ENCODE measurements around the gene RAPGEF2. TPM values are rescaled to one million over a fixed set of nuclear protein-coding genes. Genes with fewer than 3 reads are reported as not detected.
"Not testable (repeated sequence)": the region's sequence is repeated elsewhere in the genome, so short reads cannot be mapped to it uniquely, and the experiment has no call there.

The RAPGEF2 gene
- total RNA-seq, 1 donor from 2014 or later = 15.3 TPM

- intact Hi-C loops (cut with micrococcal nuclease) = no loop called here
Measured at GRCh38 chr4:159097144-159097543, 5.7 kb upstream of the RAPGEF2 start.

GRCh38 chr4:159097785-159098184 lies 5.1 kb upstream of the RAPGEF2 start:
- intact Hi-C loops (cut with micrococcal nuclease) = no loop called here

DNA sequence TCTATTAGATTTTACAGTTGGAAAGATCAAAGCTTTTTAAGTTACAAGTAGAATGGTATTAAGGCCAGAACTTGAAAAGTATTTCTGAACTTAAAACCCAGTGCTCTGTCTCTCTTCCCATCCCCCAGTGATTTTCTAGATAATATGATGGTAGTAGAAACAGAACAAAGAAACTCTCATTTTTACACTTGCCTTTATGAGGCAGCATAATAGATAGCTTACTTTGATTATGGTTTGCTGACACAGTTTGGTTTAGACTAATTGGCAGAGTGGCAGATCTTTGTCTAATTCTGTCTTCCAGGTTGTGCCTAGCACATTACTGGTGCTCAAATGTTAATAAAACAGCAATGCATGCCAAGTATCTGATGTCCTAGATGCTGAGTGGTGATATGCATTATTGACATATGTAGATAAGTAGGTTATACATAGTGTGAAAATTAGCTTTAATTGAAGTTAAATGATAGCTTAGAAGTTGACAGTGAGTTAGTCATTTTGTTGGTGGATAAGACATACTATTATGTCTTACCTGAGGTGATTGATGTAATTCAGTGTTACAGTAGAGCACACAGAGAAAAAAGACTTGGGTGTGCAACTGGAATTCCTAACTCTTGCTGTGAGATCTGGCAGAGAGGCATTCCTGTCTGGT lies 4.3 kb upstream of the RAPGEF2 start:
- intact Hi-C loops (cut with micrococcal nuclease) = no loop called here

- intact Hi-C loops (cut with micrococcal nuclease) = loop anchor here (2.0 kb wide), 5 partner anchors 17 to 379 kb away; partner anchors contain the start of genes FNIP2 and PPID
Measured at GRCh38 chr4:159101988-159102621, 774 bp upstream of the RAPGEF2 start.

DNA sequence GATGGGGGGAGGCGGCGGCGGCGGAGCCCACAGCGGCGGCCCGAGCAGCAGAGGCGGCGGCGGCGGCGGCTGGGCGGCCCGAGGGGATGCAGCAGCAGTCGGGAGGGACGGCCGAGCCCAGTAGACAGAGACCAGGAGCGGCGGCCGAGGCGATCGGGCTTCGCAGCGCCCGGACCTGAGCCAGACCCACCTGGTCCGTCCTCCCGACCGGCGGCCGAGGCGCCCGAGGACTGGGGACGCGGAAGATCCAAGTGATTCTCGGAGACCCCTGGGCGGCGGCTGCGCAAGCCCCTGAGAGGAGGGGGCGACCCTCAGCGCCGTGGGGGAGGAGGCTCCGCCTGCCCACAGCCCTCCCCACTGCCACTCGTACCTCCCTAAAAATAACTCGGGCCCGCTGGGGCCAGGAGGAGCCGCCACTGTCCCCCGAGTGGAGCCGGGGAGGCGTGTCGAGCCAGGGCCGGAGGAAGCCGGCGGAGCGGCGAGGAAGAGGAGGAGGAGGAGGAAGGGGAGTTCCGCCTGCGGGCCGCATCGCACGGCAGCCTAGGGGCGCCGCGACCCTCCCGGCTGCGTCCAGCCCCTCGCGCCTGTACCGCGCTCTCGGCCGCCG lies 608 bp downstream of the RAPGEF2 start:
- intact Hi-C loops (cut with micrococcal nuclease) = loop anchor here (1.0 to 2.0 kb wide), 6 partner anchors 15 to 431 kb away; partner anchors contain the start of genes ETFDH, FNIP2 and PPID

GRCh38 chr4:159104694-159105414 lies 2.0 kb downstream of the RAPGEF2 start:
- intact Hi-C loops (cut with micrococcal nuclease) = loop anchor here (2.0 kb wide), 1 partner anchor 70 kb away; no protein-coding TSS in a partner anchor

DNA sequence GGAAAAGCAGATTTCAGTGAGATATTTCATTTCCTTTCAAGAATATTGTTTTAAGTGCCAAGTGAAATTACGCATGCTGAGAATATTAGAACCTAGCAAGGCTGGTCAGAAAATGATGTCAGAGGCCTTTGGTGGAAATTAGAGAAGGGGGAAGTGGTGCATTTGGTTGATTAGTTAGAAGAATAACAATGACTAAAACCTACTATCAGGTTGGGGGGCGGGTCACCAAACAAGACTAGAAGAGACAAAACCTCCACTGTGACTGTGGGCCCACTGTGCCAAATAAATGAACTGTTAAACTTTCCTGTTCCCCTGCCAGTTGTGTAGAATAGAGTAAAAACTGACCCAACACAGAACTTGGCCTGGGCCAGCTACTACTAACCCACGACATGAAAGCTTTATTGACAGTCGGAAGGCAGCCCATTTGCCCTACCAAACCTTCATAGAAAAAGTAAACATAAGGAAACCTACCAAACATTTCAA lies 2.9 kb downstream of the RAPGEF2 start:
- intact Hi-C loops (cut with micrococcal nuclease) = loop anchor here (2.0 kb wide), 1 partner anchor 69 kb away; no protein-coding TSS in a partner anchor

- intact Hi-C loops (cut with micrococcal nuclease) = no loop called here
Measured at GRCh38 chr4:159106636-159107035, 3.8 kb downstream of the RAPGEF2 start.

DNA sequence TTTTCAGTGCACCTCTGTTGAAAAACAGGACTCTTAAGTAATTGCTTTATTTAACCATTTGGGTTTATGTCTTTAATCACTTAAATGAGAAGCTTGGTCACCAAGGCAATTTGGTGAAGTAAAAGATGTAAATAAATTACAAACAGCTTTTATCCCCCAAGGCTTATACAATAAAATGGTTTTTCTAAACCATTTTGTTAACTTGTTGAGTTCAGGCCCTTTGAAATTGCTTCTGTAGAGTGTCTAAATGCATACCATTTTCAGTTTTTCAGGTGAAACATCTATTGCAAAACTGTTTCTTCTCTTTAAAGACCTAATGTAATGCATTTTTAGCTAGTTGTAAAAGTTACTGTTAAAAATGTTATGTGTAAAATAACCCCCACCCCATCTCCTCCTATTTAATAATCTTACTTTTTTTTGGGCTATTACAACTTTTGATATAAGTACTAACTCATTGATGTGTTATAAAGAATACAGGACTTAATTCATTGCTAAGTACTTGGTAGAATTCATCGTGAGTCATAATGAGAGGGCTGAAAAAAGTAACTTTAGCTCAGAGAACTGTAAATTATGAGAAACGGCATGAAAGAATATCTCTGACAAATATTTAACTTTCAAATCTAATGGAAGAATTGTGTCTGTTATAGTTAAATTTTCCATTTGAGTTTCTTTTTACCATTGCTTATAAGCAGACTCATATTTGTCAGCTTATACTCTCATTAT lies 4.5 kb downstream of the RAPGEF2 start:
- intact Hi-C loops (cut with micrococcal nuclease) = no loop called here

- intact Hi-C loops (cut with micrococcal nuclease) = no loop called here
Measured at GRCh38 chr4:159108124-159108523, 5.2 kb downstream of the RAPGEF2 start.

DNA sequence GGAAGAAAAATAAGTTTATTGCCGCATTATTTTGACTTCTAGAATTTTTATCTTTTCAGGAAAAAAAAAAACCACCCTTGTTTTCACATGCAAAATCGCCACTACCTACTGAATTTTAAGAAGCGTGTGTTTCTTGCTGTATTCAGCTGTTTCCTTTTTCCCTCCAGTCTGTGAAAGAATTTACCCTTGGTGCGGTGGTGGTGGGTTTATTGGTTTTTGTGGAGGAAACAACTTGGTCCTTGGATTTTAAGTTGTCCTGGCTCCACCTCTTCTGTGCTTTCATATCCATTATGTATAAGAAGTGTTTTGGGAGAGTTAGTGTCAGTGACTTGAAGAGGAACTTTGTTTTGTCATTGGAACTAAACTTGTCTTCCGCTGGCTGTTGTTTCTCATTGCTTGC lies 8.1 kb downstream of the RAPGEF2 start:
- intact Hi-C loops (cut with micrococcal nuclease) = no loop called here

DNA sequence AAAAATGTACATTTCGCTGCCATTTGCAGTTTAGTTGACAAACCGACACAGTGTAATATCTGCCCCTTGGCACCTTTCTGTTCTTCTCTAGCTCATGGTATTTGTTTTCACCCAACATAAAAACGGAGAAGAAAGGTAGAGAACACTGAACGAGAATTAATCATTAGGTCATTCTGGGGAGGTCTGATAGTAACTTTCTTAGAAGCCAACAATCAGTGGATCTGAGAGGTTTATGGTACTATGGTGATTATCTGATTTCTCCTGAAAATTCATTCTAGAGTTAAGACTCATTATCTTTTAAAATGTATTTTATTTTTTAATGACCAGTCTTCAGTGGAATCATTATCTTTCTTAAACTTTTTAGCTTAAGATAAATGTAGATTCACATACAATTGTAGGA lies 8.5 kb downstream of the RAPGEF2 start:
- intact Hi-C loops (cut with micrococcal nuclease) = no loop called here

- intact Hi-C loops (cut with micrococcal nuclease) = not testable (repeated sequence)
Measured at GRCh38 chr4:159113366-159113765, 10.5 kb downstream of the RAPGEF2 start.

- intact Hi-C loops (cut with micrococcal nuclease) = not testable (repeated sequence)
Measured at GRCh38 chr4:159116098-159116497, 13.2 kb downstream of the RAPGEF2 start.

DNA sequence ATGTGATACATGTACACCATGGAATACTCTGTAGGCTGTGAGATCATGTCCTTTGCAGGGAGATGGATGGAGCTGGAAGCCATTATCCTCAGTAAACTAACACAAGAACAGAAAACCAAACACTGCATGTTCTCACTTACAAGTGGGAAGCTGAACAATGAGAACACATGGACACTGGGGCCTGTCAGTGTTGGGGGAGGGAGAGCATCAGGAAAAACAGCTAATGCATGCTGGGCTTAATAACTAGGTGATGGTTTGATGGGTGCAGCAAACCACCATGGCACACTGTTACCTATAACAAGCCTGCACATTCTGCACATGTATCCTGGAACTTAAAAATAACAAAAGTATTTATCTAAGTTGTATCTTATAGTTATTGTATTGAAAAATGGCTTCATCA lies 13.8 kb downstream of the RAPGEF2 start:
- intact Hi-C loops (cut with micrococcal nuclease) = not testable (repeated sequence)

DNA sequence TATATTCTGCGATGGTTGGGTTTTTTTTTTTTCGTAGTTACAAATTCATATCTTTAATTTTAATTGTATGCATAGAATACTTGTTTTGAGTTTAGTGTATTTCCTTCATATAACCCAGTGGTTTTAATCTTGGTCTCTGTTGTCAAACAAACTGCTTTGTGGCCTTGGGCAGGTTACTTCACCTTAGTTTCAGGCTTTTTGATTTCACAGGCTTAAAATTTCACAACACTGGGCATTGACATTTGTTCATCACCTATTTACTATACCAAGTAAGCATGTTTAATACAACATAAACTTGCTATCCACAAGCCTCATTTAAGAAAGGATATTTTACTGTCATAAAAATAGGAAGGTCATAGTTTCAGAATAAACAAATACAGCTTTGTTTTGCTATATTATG lies 14.7 kb downstream of the RAPGEF2 start:
- intact Hi-C loops (cut with micrococcal nuclease) = no loop called here

DNA sequence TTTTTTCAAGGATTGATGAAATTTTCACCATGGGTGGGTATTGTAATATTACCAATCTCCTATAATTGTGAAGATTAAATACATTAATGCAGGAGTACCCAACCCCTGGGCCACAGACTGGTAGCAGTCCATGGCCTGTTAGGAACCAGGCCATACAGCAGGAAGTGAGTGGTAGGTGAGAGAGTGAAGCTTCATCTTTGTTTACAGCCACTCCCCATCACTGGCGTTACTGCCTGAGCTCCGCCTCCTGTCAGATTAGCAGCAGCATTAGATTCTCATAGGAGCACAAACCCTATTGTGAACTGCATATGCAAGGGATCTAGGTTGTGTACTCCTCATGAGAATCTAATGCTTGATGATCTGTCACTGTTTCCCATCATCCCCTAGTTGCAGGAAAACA lies 15.1 kb downstream of the RAPGEF2 start:
- intact Hi-C loops (cut with micrococcal nuclease) = loop anchor here (2.0 kb wide), 1 partner anchor 15 kb away; the partner anchor contains the start of gene RAPGEF2

DNA sequence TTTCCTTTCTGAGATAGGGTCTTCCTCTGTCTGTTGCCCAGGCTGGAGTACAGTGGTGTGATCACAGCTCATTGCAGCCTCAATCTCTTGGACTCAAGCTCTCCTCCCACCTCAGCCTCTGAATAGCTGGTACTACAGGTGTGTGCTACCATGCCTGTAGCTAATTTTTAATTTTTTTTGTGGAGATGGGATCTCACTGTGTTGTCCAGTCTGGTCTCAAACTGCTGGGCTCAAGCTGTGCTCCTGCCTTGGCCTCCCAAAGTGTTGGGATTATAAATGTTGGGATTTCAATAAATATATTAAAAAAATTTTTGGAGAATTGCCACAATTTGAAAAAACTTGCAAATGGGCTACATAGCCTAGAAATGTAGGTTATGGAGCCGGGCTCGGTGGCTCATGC lies 18.5 kb downstream of the RAPGEF2 start:
- intact Hi-C loops (cut with micrococcal nuclease) = no loop called here

- intact Hi-C loops (cut with micrococcal nuclease) = no loop called here
Measured at GRCh38 chr4:159126716-159127115, 23.8 kb downstream of the RAPGEF2 start.

DNA sequence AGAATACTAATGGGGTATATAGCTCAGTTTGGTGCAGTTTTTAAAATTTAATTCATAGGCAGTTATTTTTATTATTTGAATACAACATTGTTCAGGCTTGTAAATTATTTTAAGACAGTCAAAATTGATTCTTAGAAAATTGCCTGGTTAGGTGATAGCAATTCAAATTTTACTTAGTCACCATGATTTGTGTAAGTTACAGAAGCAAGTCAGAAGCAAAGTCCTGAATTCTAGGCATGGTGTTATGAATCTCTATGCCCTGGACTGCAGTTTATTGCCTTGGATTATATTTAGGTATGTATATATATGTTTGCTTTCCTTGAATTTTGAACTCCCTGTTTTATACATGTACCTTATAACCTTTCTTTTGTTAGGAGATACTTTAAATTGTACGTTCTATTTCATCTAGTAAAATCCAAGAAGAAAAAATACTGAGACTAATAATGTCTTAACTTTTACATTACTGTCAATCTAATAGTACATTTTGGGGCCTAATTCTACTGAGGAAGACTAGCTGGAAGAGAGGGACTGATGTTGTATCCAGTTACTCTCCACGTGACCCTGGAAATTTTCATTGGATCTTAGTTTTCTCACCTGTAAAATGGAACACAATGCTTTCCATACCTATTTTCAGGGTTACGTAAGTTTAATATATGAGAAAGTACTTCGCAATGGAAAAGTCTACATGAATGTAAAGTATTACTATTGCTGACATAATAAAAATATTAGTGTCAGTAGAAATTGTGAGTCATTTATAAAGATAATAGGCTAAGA lies 25.1 kb downstream of the RAPGEF2 start:
- intact Hi-C loops (cut with micrococcal nuclease) = no loop called here

All from T-helper 2 cell treated with Interferon-gamma antibody and Interleukin-4, amounts not matched to agents 100 ng/mL and 5 ng/mL, for 36 hours (primary cell).